Fibroblast of lung (primary cell): Measurements from ENCODE around the gene MARF1. TPM values are rescaled to one million over a fixed set of nuclear protein-coding genes. Genes with fewer than 3 reads are reported as not detected.

Source experiments
- DNase-seq, 2 donors: peaks; one replicate each; pipeline versions ENCODE4 v3.0.0 to v3.0.0-alpha.2; 2010; ENCODE audit warnings: low read depth in 2 of 2
- H2AFZ ChIP-seq: 2 replicates; pipeline ENCODE4 v1.5.1; 2012; ENCODE audit warnings: low read length, control low read depth, inconsistent platforms
- H3K27ac ChIP-seq: 2 replicates; pipeline ENCODE4 v1.5.1; 2011; ENCODE audit warnings: low read length, control low read depth; ENCODE audit not compliant: insufficient read depth
- H3K27me3 ChIP-seq: 2 replicates; pipeline ENCODE4 v1.5.1; 2011; ENCODE audit warnings: mild to moderate bottlenecking, low read length; ENCODE audit not compliant: control insufficient read depth, insufficient read depth
- H3K36me3 ChIP-seq: 2 replicates; pipeline ENCODE4 v1.5.1; 2011; ENCODE audit warnings: low read length; ENCODE audit not compliant: control insufficient read depth, insufficient read depth
- H3K4me1 ChIP-seq: 2 replicates; pipeline ENCODE4 v1.5.1; 2011; ENCODE audit warnings: low read length; ENCODE audit not compliant: control insufficient read depth, insufficient read depth; ENCODE audit errors: extremely low read depth
- H3K4me2 ChIP-seq: 2 replicates; pipeline ENCODE4 v1.5.1; 2011; ENCODE audit warnings: low read length, control low read depth; ENCODE audit not compliant: insufficient read depth; ENCODE audit errors: extremely low read depth
- H3K4me3 ChIP-seq, 4 experiments: fragments of 200-600 bp in 1 of 4; sonication (generic) in 1 of 4; replicated peaks in 1 of 4; 2 replicates each; pipeline ENCODE4 v1.5.1; 2011 to 2016; ENCODE audit warnings: low read length in 4 of 4, low read depth in 3 of 4, mild to moderate bottlenecking in 3 of 4, control low read depth in 2 of 4, inconsistent platforms in 1 of 4, mixed read lengths in 1 of 4; ENCODE audit not compliant: insufficient read depth in 1 of 4; ENCODE audit errors: control extremely low read depth in 1 of 4
- H3K79me2 ChIP-seq: 2 replicates; pipeline ENCODE4 v1.5.1; 2012; ENCODE audit warnings: mild to moderate bottlenecking, low read length, inconsistent platforms; ENCODE audit not compliant: control insufficient read depth, insufficient read depth
- H3K9ac ChIP-seq: 2 replicates; pipeline ENCODE4 v1.5.1; 2011; ENCODE audit warnings: mild to moderate bottlenecking, low read length, control low read depth; ENCODE audit not compliant: insufficient read depth
- H3K9me3 ChIP-seq: 2 replicates; pipeline ENCODE4 v1.5.1; 2012; ENCODE audit warnings: low read depth, low read length; ENCODE audit not compliant: control insufficient read depth, insufficient read depth
- H4K20me1 ChIP-seq: 2 replicates; pipeline ENCODE4 v1.5.1; 2011; ENCODE audit warnings: low read length; ENCODE audit not compliant: control insufficient read depth, insufficient read depth; ENCODE audit errors: extremely low read depth
- CTCF ChIP-seq, 2 donors: IDR thresholded peaks in 1 of 2; conservative IDR thresholded peaks in 1 of 2; 1 replicate in 1 of 2; 2 replicates in 1 of 2; pipeline ENCODE4 v1.5.1; 2011 to 2012; ENCODE audit warnings: low read length in 2 of 2, control low read depth in 1 of 2, inconsistent platforms in 1 of 2, low read depth in 1 of 2, mild to moderate bottlenecking in 1 of 2
- EZH2 ChIP-seq: IDR thresholded peaks from 2 replicates; pipeline ENCODE4 v1.5.1; 2012; ENCODE audit warnings: low read length, control low read depth, mild to moderate bottlenecking; ENCODE audit errors: missing control alignments
- polyA plus RNA-seq, 2 donors: library from polyadenylated mRNA; depleted of rRNA in 1 of 2; stranded (reverse) in 1 of 2; unstranded in 1 of 2; fragments of >200 nt; gene quantifications; 2 replicates each; pipeline ENCODE4 v1.2.1, GENCODE V29; 2011 to 2012; ENCODE audit warnings: missing spikeins in 1 of 2
- total RNA-seq: library from RNA; depleted of rRNA; stranded (reverse); fragments of >200 nt; gene quantifications from 2 replicates; pipeline ENCODE4 v1.2.1, GENCODE V29; 2014

MARF1 gene
- total and polyA plus RNA-seq, 2 donors (not counting 1 experiment from before 2014, with no cell fraction given) = 14.6 to 18.8 TPM

DNA sequence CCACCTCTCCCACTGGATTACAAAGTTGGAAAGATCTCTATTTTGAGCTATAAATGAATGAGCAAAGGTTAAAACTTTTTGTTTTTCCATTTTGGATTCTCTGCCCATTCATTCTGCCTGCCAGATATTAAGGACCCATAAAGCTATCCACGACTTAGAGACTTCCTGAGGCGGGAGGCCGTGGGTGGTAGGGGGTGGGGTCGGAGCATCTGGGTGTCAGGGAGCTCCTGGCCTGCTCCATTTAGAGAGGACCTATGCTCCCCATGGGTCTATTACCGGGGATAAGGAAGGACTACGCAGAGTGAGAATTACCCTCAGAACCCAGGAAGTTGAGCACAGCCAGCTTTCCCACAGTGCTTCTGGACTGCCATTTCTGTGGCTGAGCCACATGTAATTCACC lies 45.8 kb downstream of the MARF1 start:
- DNase-seq = no peak
- Histone ChIP-seq H3K4me2 (no peak overlapping the region), H3K4me3 (no peak overlapping the region), H3K9me3 (no peaks in the 10 kb centered on the region), H3K36me3 (peaks cover 18% of the 10 kb centered on the region), H3K4me1 (no peaks in the 10 kb centered on the region), H3K79me2 (no peaks in the 10 kb centered on the region), H4K20me1 (no peaks in the 10 kb centered on the region), H3K27me3 (no peaks in the 10 kb centered on the region), H3K27ac (no peak overlapping the region), H3K9ac (no peak overlapping the region), H2AFZ (no peak overlapping the region)
- no peak for TF ChIP-seq EZH2
- no peak for TF ChIP-seq CTCF (conservative IDR thresholded peaks at IDR 0.05 in 1 of 2, IDR thresholded peaks at IDR 0.05 in 1 of 2; ENCODE audit: low read depth in 1 of 2, low read length in 2 of 2)

- no peaks in the 10 kb centered on the region for H3K9me3 ChIP-seq
- no peaks in the 10 kb centered on the region for H4K20me1 ChIP-seq
- H3K4me3 ChIP-seq = no peak overlapping the region
- H3K36me3 ChIP-seq = peaks cover 17% of the 10 kb centered on the region
- DNase-seq = no peak
- H3K79me2 ChIP-seq = no peaks in the 10 kb centered on the region
- H3K27ac ChIP-seq = no peak overlapping the region
- no peak overlapping the region for H2AFZ ChIP-seq
- H3K9ac ChIP-seq = no peak overlapping the region
- TF ChIP-seq EZH2 (no peak), CTCF (conservative IDR thresholded peaks at IDR 0.05 in 1 of 2, IDR thresholded peaks at IDR 0.05 in 1 of 2; ENCODE audit: low read depth in 1 of 2, low read length in 2 of 2) (no peak)
- H3K4me1 ChIP-seq = peaks cover 4% of the 10 kb centered on the region
- no peaks in the 10 kb centered on the region for H3K27me3 ChIP-seq
- H3K4me2 ChIP-seq = no peak overlapping the region
These were observed 48.1 kb downstream of the MARF1 start for GRCh38 chr16:15594711-15595320.

GRCh38 chr16:15593235-15593634 lies 49.7 kb downstream of the MARF1 start:
- no peak for DNase-seq
- peaks cover 6% of the 10 kb centered on the region for H3K36me3 ChIP-seq
- H3K9ac ChIP-seq = no peak overlapping the region
- no peak overlapping the region for H3K4me2 ChIP-seq
- H3K27ac ChIP-seq = no peak overlapping the region
- H3K4me3 ChIP-seq = no peak overlapping the region
- no peaks in the 10 kb centered on the region for H4K20me1 ChIP-seq
- no peak overlapping the region for H2AFZ ChIP-seq
- no peak for TF ChIP-seq EZH2
- TF ChIP-seq CTCF (conservative IDR thresholded peaks at IDR 0.05 in 1 of 2, IDR thresholded peaks at IDR 0.05 in 1 of 2; ENCODE audit: low read depth in 1 of 2, low read length in 2 of 2) = no peak
- H3K4me1 ChIP-seq = peaks cover 4% of the 10 kb centered on the region
- no peaks in the 10 kb centered on the region for H3K9me3 ChIP-seq
- no peaks in the 10 kb centered on the region for H3K79me2 ChIP-seq
- H3K27me3 ChIP-seq = no peaks in the 10 kb centered on the region
